Thoracic aorta (tissue), 2 donors: ENCODE data around the gene HBG2. TPM values are rescaled to one million over a fixed set of nuclear protein-coding genes. Genes with fewer than 3 reads are reported as not detected.

Experiments used
- ATAC-seq: fragments of 150-250 bp; one replicate; pipeline ENCODE4 v1.8.0; 2017; ENCODE audit warnings: low read depth; ENCODE audit not compliant: insufficient number of reproducible peaks, low FRiP score
- DNase-seq: peaks from one replicate; pipeline ENCODE4 v3.0.0-alpha.2; 2020; ENCODE audit warnings: low spot score
- H3K27ac ChIP-seq, 2 donors: fragments of 200-600 bp; sonication (generic); 1 replicate in 1 of 2; 2 replicates in 1 of 2; pipeline ENCODE4 v1.5.1; 2016; ENCODE audit warnings: mild to moderate bottlenecking in 2 of 2, moderate library complexity in 2 of 2
- H3K27me3 ChIP-seq: fragments of 200-600 bp; sonication (generic); replicated peaks from 2 replicates; pipeline ENCODE4 v1.6.0; 2016; ENCODE audit warnings: mild to moderate bottlenecking; ENCODE audit not compliant: insufficient read depth
- H3K36me3 ChIP-seq: fragments of 200-600 bp; sonication (generic); one replicate; pipeline ENCODE4 v1.5.1; 2016
- H3K4me1 ChIP-seq, 2 donors: fragments of 200-600 bp; sonication (generic); 1 replicate in 1 of 2; 2 replicates in 1 of 2; pipeline versions ENCODE4 v1.5.1 to v1.6.0; 2016; ENCODE audit warnings: low read depth in 2 of 2, mild to moderate bottlenecking in 1 of 2; ENCODE audit not compliant: control insufficient read depth in 1 of 2
- H3K4me3 ChIP-seq: fragments of 200-600 bp; sonication (generic); 2 replicates; pipeline ENCODE4 v1.5.1; 2016; ENCODE audit warnings: mild to moderate bottlenecking
- H3K9me3 ChIP-seq: fragments of 200-600 bp; sonication (generic); 2 replicates; pipeline ENCODE4 v1.5.1; 2016
- total RNA-seq, 2 donors: library from RNA; depleted of rRNA; stranded (reverse); fragments of >200 nt; gene quantifications; one replicate each; pipeline versions ENCODE4 v1.1.0 to v1.2.3, GENCODE V29; 2016
- TF ChIP-seq, protein P1 (sequence below): fragments of 200-600 bp; sonication (generic); IDR thresholded peaks from one replicate; pipeline ENCODE4 v1.5.1; 2019; ENCODE audit warnings: antibody characterized with exemption

HBG2 gene
- total RNA-seq, 2 donors from 2014 or later, result not detected

DNA sequence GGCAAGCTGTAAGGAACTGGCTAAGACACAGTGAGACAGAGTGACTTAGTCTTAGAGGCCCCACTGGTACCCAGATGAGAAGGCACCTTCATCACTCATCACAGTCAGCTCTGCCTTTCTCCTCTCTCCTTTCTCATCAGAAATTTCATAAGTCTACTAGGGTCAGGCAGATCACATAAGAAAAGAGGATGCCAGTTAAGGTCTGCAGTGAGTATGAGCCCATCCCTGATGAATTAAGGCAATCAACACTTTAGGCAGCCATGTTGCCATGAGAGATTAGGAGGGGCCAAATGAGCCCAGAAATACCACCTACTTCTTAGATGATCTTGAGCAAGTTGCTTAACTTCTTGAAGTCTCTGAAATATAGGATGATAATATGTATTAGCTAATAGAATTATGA lies 27.0 kb upstream of the HBG2 start:
- no peak overlapping the region for H3K27ac ChIP-seq
- DNase-seq, result no peak
- TF ChIP-seq, protein P1, sequence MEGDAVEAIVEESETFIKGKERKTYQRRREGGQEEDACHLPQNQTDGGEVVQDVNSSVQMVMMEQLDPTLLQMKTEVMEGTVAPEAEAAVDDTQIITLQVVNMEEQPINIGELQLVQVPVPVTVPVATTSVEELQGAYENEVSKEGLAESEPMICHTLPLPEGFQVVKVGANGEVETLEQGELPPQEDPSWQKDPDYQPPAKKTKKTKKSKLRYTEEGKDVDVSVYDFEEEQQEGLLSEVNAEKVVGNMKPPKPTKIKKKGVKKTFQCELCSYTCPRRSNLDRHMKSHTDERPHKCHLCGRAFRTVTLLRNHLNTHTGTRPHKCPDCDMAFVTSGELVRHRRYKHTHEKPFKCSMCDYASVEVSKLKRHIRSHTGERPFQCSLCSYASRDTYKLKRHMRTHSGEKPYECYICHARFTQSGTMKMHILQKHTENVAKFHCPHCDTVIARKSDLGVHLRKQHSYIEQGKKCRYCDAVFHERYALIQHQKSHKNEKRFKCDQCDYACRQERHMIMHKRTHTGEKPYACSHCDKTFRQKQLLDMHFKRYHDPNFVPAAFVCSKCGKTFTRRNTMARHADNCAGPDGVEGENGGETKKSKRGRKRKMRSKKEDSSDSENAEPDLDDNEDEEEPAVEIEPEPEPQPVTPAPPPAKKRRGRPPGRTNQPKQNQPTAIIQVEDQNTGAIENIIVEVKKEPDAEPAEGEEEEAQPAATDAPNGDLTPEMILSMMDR, result no peak
- no peaks in the 10 kb centered on the region for H3K27me3 ChIP-seq
- no peak overlapping the region for H3K4me3 ChIP-seq
- H3K4me1 ChIP-seq, result no peaks in the 10 kb centered on the region
- no peak for ATAC-seq
- no peaks in the 10 kb centered on the region for H3K36me3 ChIP-seq
- no peaks in the 10 kb centered on the region for H3K9me3 ChIP-seq

DNA sequence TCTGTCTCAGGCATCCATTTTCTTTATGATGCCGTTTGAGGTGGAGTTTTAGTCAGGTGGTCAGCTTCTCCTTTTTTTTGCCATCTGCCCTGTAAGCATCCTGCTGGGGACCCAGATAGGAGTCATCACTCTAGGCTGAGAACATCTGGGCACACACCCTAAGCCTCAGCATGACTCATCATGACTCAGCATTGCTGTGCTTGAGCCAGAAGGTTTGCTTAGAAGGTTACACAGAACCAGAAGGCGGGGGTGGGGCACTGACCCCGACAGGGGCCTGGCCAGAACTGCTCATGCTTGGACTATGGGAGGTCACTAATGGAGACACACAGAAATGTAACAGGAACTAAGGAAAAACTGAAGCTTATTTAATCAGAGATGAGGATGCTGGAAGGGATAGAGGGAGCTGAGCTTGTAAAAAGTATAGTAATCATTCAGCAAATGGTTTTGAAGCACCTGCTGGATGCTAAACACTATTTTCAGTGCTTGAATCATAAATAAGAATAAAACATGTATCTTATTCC lies 26.1 kb upstream of the HBG2 start:
- Histone ChIP-seq H3K36me3 (no peaks in the 10 kb centered on the region), H3K27me3 (no peaks in the 10 kb centered on the region), H3K9me3 (no peaks in the 10 kb centered on the region), H3K4me3 (no peak overlapping the region), H3K4me1 (no peaks in the 10 kb centered on the region), H3K27ac (no peak overlapping the region)
- TF ChIP-seq, protein P1, result no peak
- DNase-seq (peak; percentile 38), ATAC-seq (peak; percentile 64)

DNA sequence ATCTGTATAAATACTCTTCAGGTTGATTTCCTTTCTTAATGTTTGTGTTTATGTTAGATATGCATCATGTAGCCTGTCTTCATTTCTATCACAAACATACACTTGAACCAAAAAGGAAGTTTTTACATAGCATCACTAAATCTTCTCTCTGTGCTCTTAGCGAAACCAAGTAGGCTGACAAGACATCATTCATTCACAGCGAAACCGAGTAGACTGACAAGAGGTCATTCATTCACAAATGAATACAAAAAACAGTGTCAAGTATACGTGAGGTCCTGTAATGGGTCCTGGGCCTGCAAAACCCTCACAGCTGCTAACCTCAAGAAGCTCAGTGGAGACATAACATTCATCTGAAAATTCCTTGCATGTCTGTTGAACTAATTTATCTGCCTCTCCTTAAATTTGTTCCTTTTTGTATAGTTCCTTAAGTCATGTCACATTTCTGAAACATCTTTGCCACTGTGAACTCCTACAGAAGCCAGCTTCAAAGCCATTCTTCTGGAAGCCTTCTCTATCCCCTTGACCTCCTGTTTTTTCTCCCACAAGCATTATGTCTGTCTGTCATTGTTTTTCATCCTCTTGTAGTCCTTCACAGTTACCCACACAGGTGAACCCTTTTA lies 25.0 kb upstream of the HBG2 start:
- Histone ChIP-seq H3K36me3 (no peaks in the 10 kb centered on the region), H3K27ac (no peak overlapping the region), H3K4me1 (no peaks in the 10 kb centered on the region), H3K4me3 (no peak overlapping the region), H3K27me3 (no peaks in the 10 kb centered on the region), H3K9me3 (no peaks in the 10 kb centered on the region)
- ATAC-seq, result no peak
- TF ChIP-seq, protein P1, result no peak
- DNase-seq, result no peak

DNA sequence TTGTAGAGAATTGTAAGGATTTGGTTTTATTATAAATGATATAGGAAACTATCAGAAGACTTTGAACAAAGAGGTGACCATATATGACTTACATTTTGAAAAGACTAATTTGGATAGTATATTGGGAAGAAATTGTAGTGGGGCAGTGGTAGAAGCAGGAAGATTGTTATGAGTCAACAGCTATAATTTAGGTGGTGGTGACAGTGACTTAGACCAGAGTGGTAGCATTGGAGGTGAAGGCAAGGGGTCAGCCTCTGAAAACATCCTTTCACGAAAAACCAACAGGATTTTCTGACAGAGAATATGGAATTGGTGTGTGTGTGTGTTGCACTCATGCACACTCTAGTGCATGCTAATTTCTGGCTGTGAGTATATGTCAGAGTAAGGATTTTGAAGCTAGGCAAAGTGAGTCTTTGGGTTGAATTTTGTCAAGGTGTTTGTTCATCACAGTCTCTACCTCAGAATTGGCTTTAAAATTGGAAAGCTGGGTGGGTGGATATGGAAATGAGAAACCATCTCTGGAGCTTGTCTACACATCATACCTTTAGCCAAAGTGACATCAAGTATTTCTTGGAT lies 23.3 kb upstream of the HBG2 start:
- no peak for DNase-seq
- no peaks in the 10 kb centered on the region for H3K4me1 ChIP-seq
- no peaks in the 10 kb centered on the region for H3K36me3 ChIP-seq
- no peaks in the 10 kb centered on the region for H3K27me3 ChIP-seq
- no peak overlapping the region for H3K27ac ChIP-seq
- H3K9me3 ChIP-seq, result no peaks in the 10 kb centered on the region
- H3K4me3 ChIP-seq, result no peak overlapping the region
- TF ChIP-seq, protein P1, result no peak
- ATAC-seq, result no peak

DNA sequence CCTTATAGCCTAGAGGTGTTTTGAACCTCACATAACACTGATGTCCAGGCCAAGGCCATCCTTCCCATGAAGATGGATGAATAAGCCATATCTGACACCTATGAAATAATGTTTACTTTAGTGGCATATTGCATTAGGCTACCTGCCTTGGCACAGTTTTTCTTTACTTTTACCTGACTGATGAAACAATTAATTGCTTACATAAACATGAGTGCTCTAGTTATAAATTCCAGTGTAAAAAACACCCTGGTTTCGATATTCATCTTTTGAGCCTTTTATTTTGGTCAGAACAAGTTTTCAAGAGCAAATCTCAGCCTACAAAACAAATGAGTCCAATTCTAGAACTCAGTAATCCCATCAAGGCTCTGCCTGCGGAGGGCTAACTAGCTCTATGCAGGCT lies 22.1 kb upstream of the HBG2 start:
- no peaks in the 10 kb centered on the region for H3K36me3 ChIP-seq
- TF ChIP-seq, protein P1, result no peak
- no peak overlapping the region for H3K4me3 ChIP-seq
- H3K27me3 ChIP-seq, result no peaks in the 10 kb centered on the region
- DNase-seq, result no peak
- no peaks in the 10 kb centered on the region for H3K4me1 ChIP-seq
- ATAC-seq, result no peak
- H3K27ac ChIP-seq, result no peak overlapping the region
- no peaks in the 10 kb centered on the region for H3K9me3 ChIP-seq
